22Rv1 (cell line): ENCODE results near the gene PKNOX2.

Experiments used
- H3K27ac ChIP-seq: fragments of 450-650 bp; 2 replicates; pipeline ENCODE4 v1.5.1; 2017
- CTCF ChIP-seq: fragments of 450-650 bp; IDR thresholded peaks from 2 replicates; pipeline ENCODE4 v1.5.1; 2017; ENCODE audit warnings: mild to moderate bottlenecking
- ZFX ChIP-seq: fragments of 450-650 bp; IDR thresholded peaks from 2 replicates; pipeline ENCODE4 v1.6.1; 2017; ENCODE audit warnings: antibody characterized with exemption, borderline replicate concordance

The PKNOX2 gene

GRCh38 chr11:125338886-125339811 is 174.6 kb downstream of the PKNOX2 start:
- no peak overlapping the region for H3K27ac ChIP-seq
- TF ChIP-seq CTCF: no peak
- TF ChIP-seq ZFX: no peak

GRCh38 chr11:125341676-125342075 is 177.1 kb downstream of the PKNOX2 start:
- no peak overlapping the region for H3K27ac ChIP-seq
- TF ChIP-seq CTCF (no peak), ZFX (no peak)

- TF ChIP-seq CTCF: no peak
- H3K27ac ChIP-seq: no peak overlapping the region
Observed at GRCh38 chr11:125342281-125342930, 177.9 kb downstream of the PKNOX2 start.

GRCh38 chr11:125343086-125343717 is 178.7 kb downstream of the PKNOX2 start:
- no peak overlapping the region for H3K27ac ChIP-seq
- TF ChIP-seq ZFX (no peak), CTCF (no peak)

- H3K27ac ChIP-seq: no peak overlapping the region
- no peak for TF ChIP-seq ZFX
- TF ChIP-seq CTCF: no peak
Observed at GRCh38 chr11:125343718-125344131, 179.2 kb downstream of the PKNOX2 start.

GRCh38 chr11:125344846-125345420 is 180.4 kb downstream of the PKNOX2 start:
- no peak overlapping the region for H3K27ac ChIP-seq
- TF ChIP-seq CTCF (no peak), ZFX (no peak)
